ENCODE measurements around the gene MAT2A.
A peak's percentile ranks its signal among the peaks of the same experiment; 100 is the strongest.

The MAT2A gene

DNA sequence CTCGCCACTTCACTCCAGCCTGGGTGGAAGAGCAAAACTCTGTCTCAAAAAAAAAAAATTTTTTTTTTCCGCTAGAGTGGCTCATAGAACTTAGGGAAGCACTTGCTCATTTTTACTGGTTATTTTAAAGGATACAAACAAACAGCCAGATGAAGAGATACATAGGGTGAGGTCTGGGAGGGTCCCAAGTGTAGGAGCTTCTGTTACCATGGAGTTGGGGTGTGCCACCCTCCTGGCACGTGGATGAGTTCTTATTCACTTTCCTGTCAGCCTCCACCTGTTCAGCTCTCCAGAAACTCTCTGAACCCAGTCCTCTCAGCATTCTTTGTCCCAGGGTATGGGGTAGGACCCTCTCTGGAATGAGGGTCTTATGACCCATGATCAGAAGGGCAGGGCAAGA is 4.9 kb upstream of the MAT2A start:
- Histone ChIP-seq H4K20me1 (ENCODE audit: insufficient read depth) (no peaks in the 10 kb centered on the region), H3K79me2 (ENCODE audit: insufficient read depth, low read depth) (peaks cover 18% of the 10 kb centered on the region), H2AFZ (ENCODE audit: low read depth) (no peak overlapping the region), H3K4me3 (IDR thresholded peaks at IDR 0.05; ENCODE audit: insufficient read depth, low read depth, low read length) (no peak overlapping the region), H3K36me3 (ENCODE audit: insufficient read depth) (no peaks in the 10 kb centered on the region), H3K4me2 (no peak overlapping the region), H3K9ac (no peak overlapping the region), H3K4me1 (ENCODE audit: low read depth, poor library complexity, severe bottlenecking) (peaks cover 9% of the 10 kb centered on the region), H3K27ac (no peak overlapping the region), H3K27me3 (ENCODE audit: insufficient read depth, low read depth) (no peaks in the 10 kb centered on the region)
- TF ChIP-seq, protein P1, sequence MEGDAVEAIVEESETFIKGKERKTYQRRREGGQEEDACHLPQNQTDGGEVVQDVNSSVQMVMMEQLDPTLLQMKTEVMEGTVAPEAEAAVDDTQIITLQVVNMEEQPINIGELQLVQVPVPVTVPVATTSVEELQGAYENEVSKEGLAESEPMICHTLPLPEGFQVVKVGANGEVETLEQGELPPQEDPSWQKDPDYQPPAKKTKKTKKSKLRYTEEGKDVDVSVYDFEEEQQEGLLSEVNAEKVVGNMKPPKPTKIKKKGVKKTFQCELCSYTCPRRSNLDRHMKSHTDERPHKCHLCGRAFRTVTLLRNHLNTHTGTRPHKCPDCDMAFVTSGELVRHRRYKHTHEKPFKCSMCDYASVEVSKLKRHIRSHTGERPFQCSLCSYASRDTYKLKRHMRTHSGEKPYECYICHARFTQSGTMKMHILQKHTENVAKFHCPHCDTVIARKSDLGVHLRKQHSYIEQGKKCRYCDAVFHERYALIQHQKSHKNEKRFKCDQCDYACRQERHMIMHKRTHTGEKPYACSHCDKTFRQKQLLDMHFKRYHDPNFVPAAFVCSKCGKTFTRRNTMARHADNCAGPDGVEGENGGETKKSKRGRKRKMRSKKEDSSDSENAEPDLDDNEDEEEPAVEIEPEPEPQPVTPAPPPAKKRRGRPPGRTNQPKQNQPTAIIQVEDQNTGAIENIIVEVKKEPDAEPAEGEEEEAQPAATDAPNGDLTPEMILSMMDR (conservative IDR thresholded peaks at IDR 0.05; ENCODE audit: low read depth, low read length), result no peak

DNA sequence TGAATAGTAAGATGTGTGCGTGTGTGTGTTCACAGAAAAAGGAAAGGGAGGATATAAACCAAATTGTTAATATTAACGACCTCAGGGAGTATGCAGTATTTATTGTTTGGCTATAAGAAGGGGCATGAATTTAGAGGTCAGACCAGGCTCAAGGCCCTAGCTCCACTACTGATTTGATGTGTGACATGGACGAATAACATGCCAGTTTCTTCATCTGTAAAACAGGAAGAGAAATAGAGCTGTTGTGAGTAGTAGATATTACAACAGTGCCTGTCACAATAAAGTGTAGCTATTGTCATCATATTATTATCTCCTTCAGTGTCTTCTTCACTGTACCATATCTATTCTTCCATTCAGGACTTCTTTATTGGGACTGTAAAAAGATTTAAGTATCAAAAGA is 4.1 kb upstream of the MAT2A start:
- no peak overlapping the region for H2AFZ ChIP-seq (ENCODE audit: low read depth)
- H3K4me2 ChIP-seq, result no peak overlapping the region
- peaks cover 26% of the 10 kb centered on the region for H3K79me2 ChIP-seq (ENCODE audit: insufficient read depth, low read depth)
- TF ChIP-seq, protein P1 (conservative IDR thresholded peaks at IDR 0.05; ENCODE audit: low read depth, low read length), result no peak
- no peak overlapping the region for H3K4me3 ChIP-seq (IDR thresholded peaks at IDR 0.05; ENCODE audit: insufficient read depth, low read depth, low read length)
- no peak overlapping the region for H3K9ac ChIP-seq
- H3K27me3 ChIP-seq (ENCODE audit: insufficient read depth, low read depth), result no peaks in the 10 kb centered on the region
- H4K20me1 ChIP-seq (ENCODE audit: insufficient read depth), result peaks cover 2% of the 10 kb centered on the region
- H3K27ac ChIP-seq, result no peak overlapping the region
- peaks cover 1% of the 10 kb centered on the region; the same call in 1 of the 2 replicates for H3K36me3 ChIP-seq (ENCODE audit: insufficient read depth)
- peaks cover 9% of the 10 kb centered on the region for H3K4me1 ChIP-seq (ENCODE audit: low read depth, poor library complexity, severe bottlenecking)

DNA sequence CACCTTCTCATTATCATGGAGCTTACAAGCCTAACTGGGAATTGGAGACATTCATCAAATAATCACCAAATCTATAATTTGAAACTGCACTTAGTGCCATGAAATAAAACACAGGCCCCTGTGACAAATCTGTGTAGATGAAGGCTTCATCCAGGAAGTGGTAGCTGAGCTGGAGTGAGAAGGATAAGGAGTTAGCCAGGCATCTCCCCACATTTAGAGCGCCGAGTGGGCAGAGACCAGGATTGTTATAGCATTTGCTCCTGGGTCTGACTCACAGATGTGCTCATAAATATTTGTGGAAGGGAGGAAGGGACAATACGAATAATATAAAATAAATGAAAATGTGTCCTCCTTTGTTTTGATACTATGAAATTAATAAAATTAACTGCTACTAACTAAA is 2.5 kb upstream of the MAT2A start:
- no peak overlapping the region for H2AFZ ChIP-seq (ENCODE audit: low read depth)
- H4K20me1 ChIP-seq (ENCODE audit: insufficient read depth), result peaks cover 18% of the 10 kb centered on the region
- H3K9ac ChIP-seq, result peak overlapping the region; percentile 100; the same call in 1 of the 2 replicates
- no peak overlapping the region for H3K4me3 ChIP-seq (IDR thresholded peaks at IDR 0.05; ENCODE audit: insufficient read depth, low read depth, low read length)
- H3K27me3 ChIP-seq (ENCODE audit: insufficient read depth, low read depth), result no peaks in the 10 kb centered on the region; the same call in 1 of the 2 replicates
- H3K4me1 ChIP-seq (ENCODE audit: low read depth, poor library complexity, severe bottlenecking), result peaks cover 19% of the 10 kb centered on the region
- H3K27ac ChIP-seq, result peak overlapping the region; percentile 99; the same call in 1 of the 2 replicates
- peaks cover 15% of the 10 kb centered on the region for H3K36me3 ChIP-seq (ENCODE audit: insufficient read depth)
- peaks cover 42% of the 10 kb centered on the region for H3K79me2 ChIP-seq (ENCODE audit: insufficient read depth, low read depth)
- peak overlapping the region; percentile 76 for H3K4me2 ChIP-seq
- TF ChIP-seq, protein P1 (conservative IDR thresholded peaks at IDR 0.05; ENCODE audit: low read depth, low read length), result no peak

DNA sequence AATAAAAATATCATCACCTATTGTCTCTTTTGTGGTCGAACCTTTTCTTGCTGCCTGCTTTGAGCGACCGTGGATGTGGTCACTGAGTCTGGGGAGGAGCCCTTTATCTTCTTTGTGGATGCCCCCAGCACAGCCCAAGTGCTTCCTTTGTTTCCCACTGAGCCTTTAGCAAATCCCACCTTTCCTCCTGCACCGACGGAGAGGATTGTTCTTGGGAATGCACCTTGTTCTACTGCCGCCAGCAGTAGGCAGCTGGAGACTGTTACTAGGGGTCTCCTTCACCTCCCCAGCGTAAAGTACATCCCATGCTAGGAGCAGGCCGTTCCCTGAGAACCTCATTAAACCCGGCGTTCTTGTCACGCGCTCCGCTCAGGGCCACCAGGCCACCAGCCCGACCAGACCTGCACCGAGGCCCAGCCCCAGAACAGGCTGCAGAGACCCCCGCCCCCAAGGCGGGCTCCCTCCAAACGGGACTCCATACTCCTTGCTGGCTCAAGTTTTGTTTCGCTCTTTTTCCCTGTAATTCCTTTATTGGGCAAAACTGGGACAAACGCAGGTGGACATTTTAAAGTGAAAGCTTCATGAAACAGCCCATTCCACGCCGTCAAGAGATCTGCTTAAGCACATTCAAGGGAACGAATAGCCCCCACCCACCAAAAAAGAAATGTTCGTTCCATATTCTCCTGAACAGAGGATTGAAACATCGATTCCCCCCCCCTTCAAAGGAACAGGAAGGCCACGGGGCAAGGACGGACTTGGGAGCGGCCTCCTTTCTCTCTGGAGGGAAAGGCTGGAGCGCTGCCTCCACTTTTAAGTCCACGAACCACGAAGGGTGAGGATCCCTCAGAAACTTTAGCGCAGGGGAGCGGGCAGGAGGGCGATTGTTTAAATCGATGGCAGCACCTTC is 1.1 kb upstream of the MAT2A start:
- H3K27me3 ChIP-seq (ENCODE audit: insufficient read depth, low read depth), result no peaks in the 10 kb centered on the region; the same call in 1 of the 2 replicates
- TF ChIP-seq, protein P1 (conservative IDR thresholded peaks at IDR 0.05; ENCODE audit: low read depth, low read length), result no peak
- H3K36me3 ChIP-seq (ENCODE audit: insufficient read depth), result peaks cover 28% of the 10 kb centered on the region
- peak overlapping the region; percentile 36 for H2AFZ ChIP-seq (ENCODE audit: low read depth)
- peaks cover 32% of the 10 kb centered on the region for H3K4me1 ChIP-seq (ENCODE audit: low read depth, poor library complexity, severe bottlenecking)
- peak overlapping the region; percentile 99 for H3K27ac ChIP-seq
- peaks cover 32% of the 10 kb centered on the region for H4K20me1 ChIP-seq (ENCODE audit: insufficient read depth)
- H3K9ac ChIP-seq, result peak overlapping the region; percentile 100
- peak overlapping the region; percentile 76 for H3K4me2 ChIP-seq
- H3K79me2 ChIP-seq (ENCODE audit: insufficient read depth, low read depth), result peaks cover 55% of the 10 kb centered on the region
- H3K4me3 ChIP-seq (IDR thresholded peaks at IDR 0.05; ENCODE audit: insufficient read depth, low read depth, low read length), result peak overlapping the region; percentile 98

Measured in KMS-11 (cell line).